Head of caudate nucleus (tissue), 42 donors: ENCODE data around the gene SERGEF.

ENCODE experiments used
- DNase-seq, 42 donors: peaks; one replicate each; pipeline versions ENCODE4 v3.0.0 to v3.0.0-alpha.2; 2020 to 2021; ENCODE audit warnings: mixed read lengths in 7 of 42
- intact Hi-C: fragments of 100-400 bp; cut with DNase I; formaldehyde crosslinking; loops from one replicate; pipeline ENCODE4 v1.15.0; 2022

SERGEF gene

GRCh38 chr11:17807034-17807433 lies 205.8 kb downstream of the SERGEF start:
- intact Hi-C loops: no loop called here
- peak in 1 of 42 donors; percentile 53 for DNase-seq

GRCh38 chr11:17805873-17806272 lies 207.0 kb downstream of the SERGEF start:
- intact Hi-C loops: no loop called here
- no peak for DNase-seq

GRCh38 chr11:17805043-17805442 lies 207.8 kb downstream of the SERGEF start:
- DNase-seq: no peak
- intact Hi-C loops: no loop called here

GRCh38 chr11:17803754-17804334 lies 209.0 kb downstream of the SERGEF start:
- intact Hi-C loops: no loop called here
- no peak for DNase-seq

- DNase-seq: no peak
- intact Hi-C loops: no loop called here
Measured at GRCh38 chr11:17802491-17802890, 210.4 kb downstream of the SERGEF start.

GRCh38 chr11:17801166-17801565 lies 211.7 kb downstream of the SERGEF start:
- DNase-seq: peak in 1 of 42 donors; percentile 20
- intact Hi-C loops: no loop called here

- intact Hi-C loops: no loop called here
- DNase-seq: no peak
Measured at GRCh38 chr11:17799147-17799546, 213.7 kb downstream of the SERGEF start.

- intact Hi-C loops: no loop called here
Measured at GRCh38 chr11:17798716-17799115, 214.1 kb downstream of the SERGEF start.

GRCh38 chr11:17798253-17798652 lies 214.6 kb downstream of the SERGEF start:
- intact Hi-C loops: no loop called here
- peak in 22 of 42 donors; percentile 19 to 62 (median 44) for DNase-seq

More at GRCh38 chr11:17798716-17799115, 214.1 kb downstream of the SERGEF start:
- DNase-seq: no peak

- intact Hi-C loops: no loop called here
- DNase-seq: no peak
Measured at GRCh38 chr11:17796154-17796553, 216.7 kb downstream of the SERGEF start.

GRCh38 chr11:17794981-17795380 lies 217.9 kb downstream of the SERGEF start:
- no peak for DNase-seq
- intact Hi-C loops: no loop called here

GRCh38 chr11:17793642-17794170 lies 219.1 kb downstream of the SERGEF start:
- no peak for DNase-seq
- intact Hi-C loops: no loop called here

- intact Hi-C loops: no loop called here
- no peak for DNase-seq
Measured at GRCh38 chr11:17792161-17792560, 220.7 kb downstream of the SERGEF start.

- intact Hi-C loops: no loop called here
- no peak for DNase-seq
Measured at GRCh38 chr11:17791144-17791543, 221.7 kb downstream of the SERGEF start.

- no peak for DNase-seq
- intact Hi-C loops: no loop called here
Measured at GRCh38 chr11:17790453-17790852, 222.4 kb downstream of the SERGEF start.

GRCh38 chr11:17788084-17788483 lies 224.8 kb downstream of the SERGEF start:
- DNase-seq: no peak
- intact Hi-C loops: no loop called here

GRCh38 chr11:17786824-17787525 lies 225.9 kb downstream of the SERGEF start:
- intact Hi-C loops: no loop called here
- DNase-seq: no peak

- no peak for DNase-seq
- intact Hi-C loops: no loop called here
Measured at GRCh38 chr11:17783878-17784277, 229.0 kb downstream of the SERGEF start.

GRCh38 chr11:17782603-17783337 lies 230.1 kb downstream of the SERGEF start:
- intact Hi-C loops: no loop called here
- no peak for DNase-seq

- peak in 1 of 42 donors; percentile 5 for DNase-seq
- intact Hi-C loops: no loop called here
Measured at GRCh38 chr11:17782145-17782544, 230.7 kb downstream of the SERGEF start.
